AG10803 (cell line): ENCODE results near the gene PRKN.

ENCODE experiments used
- DNase-seq: peaks from one replicate; pipeline ENCODE4 v3.0.0; 2010; ENCODE audit warnings: low read depth
- H3K4me3 ChIP-seq: 2 replicates; pipeline ENCODE4 v1.5.1; 2011; ENCODE audit warnings: mild to moderate bottlenecking, low read length, control low read depth
- TF ChIP-seq, protein P1 (sequence below): conservative IDR thresholded peaks from 2 replicates; pipeline ENCODE4 v1.5.1; 2011; ENCODE audit warnings: mild to moderate bottlenecking, low read length, control low read depth, inconsistent platforms

PRKN gene

GRCh38 chr6:161727083-161727833, 1000.3 kb downstream of the PRKN start:
- no peak for DNase-seq
- TF ChIP-seq, protein P1, sequence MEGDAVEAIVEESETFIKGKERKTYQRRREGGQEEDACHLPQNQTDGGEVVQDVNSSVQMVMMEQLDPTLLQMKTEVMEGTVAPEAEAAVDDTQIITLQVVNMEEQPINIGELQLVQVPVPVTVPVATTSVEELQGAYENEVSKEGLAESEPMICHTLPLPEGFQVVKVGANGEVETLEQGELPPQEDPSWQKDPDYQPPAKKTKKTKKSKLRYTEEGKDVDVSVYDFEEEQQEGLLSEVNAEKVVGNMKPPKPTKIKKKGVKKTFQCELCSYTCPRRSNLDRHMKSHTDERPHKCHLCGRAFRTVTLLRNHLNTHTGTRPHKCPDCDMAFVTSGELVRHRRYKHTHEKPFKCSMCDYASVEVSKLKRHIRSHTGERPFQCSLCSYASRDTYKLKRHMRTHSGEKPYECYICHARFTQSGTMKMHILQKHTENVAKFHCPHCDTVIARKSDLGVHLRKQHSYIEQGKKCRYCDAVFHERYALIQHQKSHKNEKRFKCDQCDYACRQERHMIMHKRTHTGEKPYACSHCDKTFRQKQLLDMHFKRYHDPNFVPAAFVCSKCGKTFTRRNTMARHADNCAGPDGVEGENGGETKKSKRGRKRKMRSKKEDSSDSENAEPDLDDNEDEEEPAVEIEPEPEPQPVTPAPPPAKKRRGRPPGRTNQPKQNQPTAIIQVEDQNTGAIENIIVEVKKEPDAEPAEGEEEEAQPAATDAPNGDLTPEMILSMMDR = no peak
- no peak overlapping the region for H3K4me3 ChIP-seq

DNA sequence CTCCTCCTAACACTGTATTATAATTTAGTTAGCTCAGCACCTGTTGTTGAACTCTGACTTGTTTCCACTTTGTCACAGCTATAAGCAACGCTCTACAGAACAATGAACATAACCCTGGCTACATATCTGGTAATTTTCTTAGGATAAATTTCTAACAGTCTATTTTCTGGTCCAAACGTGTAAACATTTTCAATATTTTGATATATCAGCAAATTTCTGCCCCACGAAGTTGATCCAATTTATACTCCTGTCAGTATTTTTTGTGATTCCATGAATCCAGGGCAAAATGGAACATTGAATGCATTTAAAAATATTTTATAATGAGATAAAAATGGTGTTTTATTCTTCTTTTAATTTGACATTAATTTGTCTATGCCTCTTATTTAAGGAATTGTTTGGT, 1005.2 kb downstream of the PRKN start:
- TF ChIP-seq, protein P1 = no peak
- DNase-seq = no peak
- H3K4me3 ChIP-seq = no peak overlapping the region

DNA sequence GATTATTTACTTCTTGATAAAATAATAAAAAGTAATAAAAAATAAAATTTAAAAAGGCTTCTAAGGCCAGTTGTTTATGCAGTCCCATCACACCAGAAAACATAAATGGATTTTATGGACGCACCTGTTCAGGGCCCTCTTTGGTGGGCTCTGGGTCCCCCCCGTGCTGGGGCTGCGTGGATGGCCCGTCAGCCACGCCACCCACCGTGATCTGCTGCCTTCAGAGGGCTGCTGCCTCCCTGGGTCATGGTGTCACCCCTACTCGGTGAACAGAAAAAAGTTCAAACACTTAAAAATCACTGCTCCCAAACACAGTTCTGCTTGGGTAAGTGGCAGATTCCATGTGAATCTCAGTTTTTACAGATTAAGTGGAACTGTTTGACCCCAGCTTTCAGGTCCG, 1006.1 kb downstream of the PRKN start:
- H3K4me3 ChIP-seq = no peak overlapping the region
- no peak for DNase-seq
- TF ChIP-seq, protein P1 = no peak

DNA sequence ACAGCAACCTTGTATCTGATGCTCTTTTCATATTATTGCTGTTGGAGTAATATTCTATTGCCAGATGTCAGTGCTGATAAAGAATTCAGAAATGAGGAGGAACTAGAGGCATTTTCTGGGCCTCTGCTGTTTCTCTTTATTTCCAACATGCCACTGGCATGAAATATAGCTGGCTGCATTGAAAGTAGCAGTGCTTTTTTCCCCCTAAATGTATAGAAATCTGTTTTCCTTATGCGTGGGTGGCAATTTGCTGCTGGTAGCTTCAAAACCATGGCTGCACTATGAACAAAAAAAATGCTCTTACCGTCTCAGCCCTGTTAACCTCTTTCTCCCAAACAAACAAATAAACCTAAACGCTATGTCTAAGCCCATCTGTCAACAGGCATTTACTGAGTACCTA, 1011.4 kb downstream of the PRKN start:
- no peak for DNase-seq
- TF ChIP-seq, protein P1 = no peak
- no peak overlapping the region for H3K4me3 ChIP-seq

- no peak overlapping the region for H3K4me3 ChIP-seq
- TF ChIP-seq, protein P1 = no peak
- DNase-seq = no peak
These were observed 1015.6 kb downstream of the PRKN start for GRCh38 chr6:161711938-161712337.

GRCh38 chr6:161711515-161711914, 1016.1 kb downstream of the PRKN start:
- TF ChIP-seq, protein P1 = no peak
- H3K4me3 ChIP-seq = no peak overlapping the region
- DNase-seq = no peak

DNA sequence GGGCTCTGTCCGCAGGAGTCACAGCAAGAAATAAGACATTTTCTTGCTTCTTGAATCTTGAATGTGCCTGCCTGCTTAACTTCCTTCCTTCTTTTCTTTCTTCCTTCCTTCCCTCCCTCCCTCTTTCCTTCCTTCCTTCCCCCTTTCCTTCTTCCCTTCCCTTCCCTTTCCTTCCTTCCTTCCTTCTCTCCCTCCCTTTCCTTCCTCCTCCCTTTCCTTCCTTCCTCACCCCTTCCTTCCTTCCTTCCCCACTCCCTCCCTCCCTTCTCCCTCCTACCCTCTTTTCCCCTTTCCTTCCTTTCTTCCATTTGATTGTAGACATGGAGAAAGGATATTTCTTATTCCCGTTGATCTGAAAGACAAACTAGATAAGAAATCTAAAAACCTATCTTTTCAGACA, 1016.9 kb downstream of the PRKN start:
- H3K4me3 ChIP-seq = no peak overlapping the region
- TF ChIP-seq, protein P1 = no peak
- DNase-seq = no peak
